H9 (cell line): ENCODE data around the gene MEF2A. TPM values are rescaled to one million over a fixed set of nuclear protein-coding genes. Genes with fewer than 3 reads are reported as not detected.

ENCODE experiments used
- DNase-seq: peaks from one replicate; pipeline ENCODE4 v3.0.0-alpha.2; 2017
- H2AFZ ChIP-seq: one replicate; pipeline ENCODE4 v1.6.1; 2013; ENCODE audit warnings: mild to moderate bottlenecking, low read length, control low read depth, moderate library complexity
- H2AK5ac ChIP-seq: 2 replicates; pipeline ENCODE4 v1.6.1; 2013; ENCODE audit warnings: low read length, control low read depth, mixed read lengths; ENCODE audit not compliant: insufficient read length
- H2BK120ac ChIP-seq: one replicate; pipeline ENCODE4 v1.6.1; 2013; ENCODE audit warnings: low read depth, mild to moderate bottlenecking, low read length, control low read depth, inconsistent platforms; ENCODE audit not compliant: poor library complexity, severe bottlenecking
- H2BK12ac ChIP-seq: 2 replicates; pipeline ENCODE4 v1.6.1; 2013; ENCODE audit warnings: low read length, control low read depth, mixed read lengths, low read depth; ENCODE audit not compliant: insufficient read length
- H2BK15ac ChIP-seq: 2 replicates; pipeline ENCODE4 v1.6.1; 2013; ENCODE audit warnings: low read depth, low read length, control low read depth
- H2BK20ac ChIP-seq: one replicate; pipeline ENCODE4 v1.6.1; 2013; ENCODE audit warnings: low read depth, mild to moderate bottlenecking, low read length, control low read depth, inconsistent platforms; ENCODE audit not compliant: poor library complexity, severe bottlenecking
- H2BK5ac ChIP-seq: 2 replicates; pipeline ENCODE4 v1.6.1; 2013; ENCODE audit warnings: low read length, control low read depth, mixed read lengths; ENCODE audit not compliant: insufficient read length
- H3K14ac ChIP-seq: 2 replicates; pipeline ENCODE4 v1.6.1; 2013; ENCODE audit warnings: low read length, control low read depth; ENCODE audit not compliant: insufficient read depth
- H3K18ac ChIP-seq: 2 replicates; pipeline ENCODE4 v1.6.1; 2013; ENCODE audit warnings: low read depth, mild to moderate bottlenecking, mixed read lengths, low read length, control low read depth; ENCODE audit not compliant: insufficient read length
- H3K23ac ChIP-seq: 2 replicates; pipeline ENCODE4 v1.6.1; 2013; ENCODE audit warnings: low read length, control low read depth, mixed read lengths, low read depth; ENCODE audit not compliant: insufficient read length
- H3K23me2 ChIP-seq: 2 replicates; pipeline ENCODE4 v1.6.1; 2013; ENCODE audit warnings: low read depth, mild to moderate bottlenecking, mixed read lengths, low read length, control low read depth; ENCODE audit not compliant: insufficient read length, poor library complexity, severe bottlenecking
- H3K27ac ChIP-seq: 2 replicates; pipeline ENCODE4 v1.5.1; 2013; ENCODE audit warnings: low read length, control low read depth, mixed read lengths, low read depth; ENCODE audit not compliant: insufficient read length
- H3K27me3 ChIP-seq: 2 replicates; pipeline ENCODE4 v1.6.1; 2013; ENCODE audit warnings: low read length, control low read depth, inconsistent platforms; ENCODE audit not compliant: insufficient read depth
- H3K4ac ChIP-seq: 2 replicates; pipeline ENCODE4 v1.6.1; 2013; ENCODE audit warnings: low read depth, mild to moderate bottlenecking, control low read depth, inconsistent platforms, low read length, moderate library complexity
- H3K4me1 ChIP-seq: 2 replicates; pipeline ENCODE4 v1.6.1; 2013; ENCODE audit warnings: low read length, control low read depth, inconsistent platforms; ENCODE audit not compliant: insufficient read depth
- H3K4me2 ChIP-seq: 2 replicates; pipeline ENCODE4 v1.6.1; 2013; ENCODE audit warnings: low read length, control low read depth, mixed read lengths; ENCODE audit not compliant: insufficient read length, insufficient read depth
- H3K56ac ChIP-seq: 2 replicates; pipeline ENCODE4 v1.6.1; 2013; ENCODE audit warnings: low read depth, mild to moderate bottlenecking, mixed read lengths, low read length, control low read depth; ENCODE audit not compliant: insufficient read length
- H3K79me1 ChIP-seq: 2 replicates; pipeline ENCODE4 v1.6.1; 2013; ENCODE audit warnings: low read depth, mild to moderate bottlenecking, moderate library complexity, low read length, control low read depth, inconsistent platforms; ENCODE audit not compliant: insufficient read depth, poor library complexity, severe bottlenecking
- H3K79me2 ChIP-seq: 2 replicates; pipeline ENCODE4 v1.6.1; 2013; ENCODE audit warnings: low read length, control low read depth, inconsistent platforms; ENCODE audit not compliant: insufficient read depth
- H3K9ac ChIP-seq: 2 replicates; pipeline ENCODE4 v1.6.1; 2013; ENCODE audit warnings: low read length, control low read depth, mixed read lengths; ENCODE audit not compliant: insufficient read length; ENCODE audit errors: extremely low read depth
- H3K9me3 ChIP-seq: one replicate; pipeline ENCODE4 v1.6.1; 2013; ENCODE audit warnings: low read depth, low read length, inconsistent platforms; ENCODE audit not compliant: control insufficient read depth
- H3T11ph ChIP-seq: one replicate; pipeline ENCODE4 v1.6.1; 2013; ENCODE audit warnings: mild to moderate bottlenecking, low read length, control low read depth, inconsistent platforms
- H4K20me1 ChIP-seq: one replicate; pipeline ENCODE4 v1.6.1; 2013; ENCODE audit not compliant: control insufficient read depth, insufficient read length, insufficient read depth
- H4K5ac ChIP-seq: 2 replicates; pipeline ENCODE4 v1.6.1; 2013; ENCODE audit warnings: low read depth, mild to moderate bottlenecking, mixed read lengths, low read length, control low read depth; ENCODE audit not compliant: insufficient read length
- H4K8ac ChIP-seq: replicated peaks from 2 replicates; pipeline ENCODE4 v1.6.1; 2013; ENCODE audit warnings: low read length, control low read depth, mixed read lengths, low read depth; ENCODE audit not compliant: insufficient read length
- H4K91ac ChIP-seq: 2 replicates; pipeline ENCODE4 v1.6.1; 2013; ENCODE audit warnings: low read depth, mild to moderate bottlenecking, moderate library complexity, mixed read lengths, low read length, control low read depth; ENCODE audit not compliant: insufficient read length
- H3K27ac Mint-ChIP-seq, 3 experiments: 2 replicates in 2 of 3; 3 replicates in 1 of 3; pipeline ENCODE4 v1.8.0; 2020 to 2021; ENCODE audit warnings: mixed read lengths in 3 of 3, mild to moderate bottlenecking in 1 of 3, moderate library complexity in 1 of 3
- H3K27me3 Mint-ChIP-seq: 2 replicates; pipeline ENCODE4 v1.8.0; 2021; ENCODE audit warnings: low read depth, mild to moderate bottlenecking, moderate library complexity, mixed read lengths
- H3K36me3 Mint-ChIP-seq, 3 experiments: 2 replicates in 2 of 3; 3 replicates in 1 of 3; pipeline ENCODE4 v1.8.0; 2020 to 2021; ENCODE audit warnings: low read depth in 3 of 3, mixed read lengths in 3 of 3; ENCODE audit not compliant: insufficient read depth in 1 of 3
- H3K4me1 Mint-ChIP-seq, 2 experiments: 2 replicates each; pipeline ENCODE4 v1.8.0; 2020; ENCODE audit warnings: mixed read lengths in 2 of 2
- H3K4me3 Mint-ChIP-seq, 2 experiments: 2 replicates in 1 of 2; 3 replicates in 1 of 2; pipeline ENCODE4 v1.8.0; 2020 to 2021; ENCODE audit warnings: mild to moderate bottlenecking in 2 of 2, mixed read lengths in 2 of 2, moderate library complexity in 1 of 2
- H3K9me3 Mint-ChIP-seq, 2 experiments: 2 replicates in 1 of 2; 3 replicates in 1 of 2; pipeline ENCODE4 v1.8.0; 2020; ENCODE audit warnings: mild to moderate bottlenecking in 2 of 2, mixed read lengths in 2 of 2, moderate library complexity in 1 of 2
- WGBS: extraction: QIAGEN DNeasy Blood & Tissue Kit; methylation state at CpG from one replicate; pipeline ENCODE4 v1.1.7; 2013; ENCODE audit warnings: missing lambda C conversion rate, low lambda C conversion rate, mixed read lengths; ENCODE audit not compliant: insufficient read length; ENCODE audit errors: extremely low coverage; 5-methylcytosine and 5-hydroxymethylcytosine counted together
- total RNA-seq: library from RNA; stranded (reverse); gene quantifications from 2 replicates; pipeline ENCODE4 v1.2.1, GENCODE V29; 2021
- TF ChIP-seq, protein P1 (sequence below): fragments of 200-600 bp; sonication (generic); conservative IDR thresholded peaks from 3 replicates; pipeline ENCODE4 v1.8.0; 2021; ENCODE audit warnings: antibody characterized with exemption, mild to moderate bottlenecking

MEF2A gene
- total RNA-seq, 1 experiment from 2014 or later: 20.7 TPM

GRCh38 chr15:99574048-99574447 is 8.3 kb downstream of the MEF2A start:
- Mint-ChIP-seq H3K4me3 (no peak overlapping the region), H3K9me3 (no peaks in the 10 kb centered on the region), H3K4me1 (peaks cover 37 to 44% of the 10 kb centered on the region in 2 experiments), H3K36me3 (peaks cover 2 to 5% (median 4%) of the 10 kb centered on the region in 3 experiments; a peak in 5 of 7 replicates), H3K27me3 (no peaks in the 10 kb centered on the region), H3K27ac (no peak overlapping the region; a peak in 1 of 7 replicates)
- Histone ChIP-seq H2BK120ac (no peak overlapping the region), H3K9ac (no peak overlapping the region), H3K4me1 (peaks cover 9% of the 10 kb centered on the region), H3K4ac (no peak overlapping the region), H3K23ac (no peak overlapping the region), H3K79me2 (peaks cover 17% of the 10 kb centered on the region), H3K56ac (no peak overlapping the region), H3K27ac (no peak overlapping the region), H4K8ac (no peak overlapping the region), H3K14ac (no peak overlapping the region), H4K20me1 (no peaks in the 10 kb centered on the region), H2BK20ac (no peak overlapping the region), H3K27me3 (no peaks in the 10 kb centered on the region), H2BK12ac (no peak overlapping the region), H2BK15ac (no peak overlapping the region), H4K91ac (no peak overlapping the region), H3K23me2 (no peaks in the 10 kb centered on the region), H2BK5ac (no peak overlapping the region), H3K9me3 (no peaks in the 10 kb centered on the region), H2AK5ac (no peak overlapping the region), H4K5ac (no peak overlapping the region), H3K79me1 (peaks cover 6% of the 10 kb centered on the region), H3T11ph (no peak overlapping the region), H3K4me2 (no peak overlapping the region), H3K18ac (no peak overlapping the region), H2AFZ (no peak overlapping the region)
- no CpG with 5 or more reads among the region's 4 CpGs for WGBS
- TF ChIP-seq, protein P1, sequence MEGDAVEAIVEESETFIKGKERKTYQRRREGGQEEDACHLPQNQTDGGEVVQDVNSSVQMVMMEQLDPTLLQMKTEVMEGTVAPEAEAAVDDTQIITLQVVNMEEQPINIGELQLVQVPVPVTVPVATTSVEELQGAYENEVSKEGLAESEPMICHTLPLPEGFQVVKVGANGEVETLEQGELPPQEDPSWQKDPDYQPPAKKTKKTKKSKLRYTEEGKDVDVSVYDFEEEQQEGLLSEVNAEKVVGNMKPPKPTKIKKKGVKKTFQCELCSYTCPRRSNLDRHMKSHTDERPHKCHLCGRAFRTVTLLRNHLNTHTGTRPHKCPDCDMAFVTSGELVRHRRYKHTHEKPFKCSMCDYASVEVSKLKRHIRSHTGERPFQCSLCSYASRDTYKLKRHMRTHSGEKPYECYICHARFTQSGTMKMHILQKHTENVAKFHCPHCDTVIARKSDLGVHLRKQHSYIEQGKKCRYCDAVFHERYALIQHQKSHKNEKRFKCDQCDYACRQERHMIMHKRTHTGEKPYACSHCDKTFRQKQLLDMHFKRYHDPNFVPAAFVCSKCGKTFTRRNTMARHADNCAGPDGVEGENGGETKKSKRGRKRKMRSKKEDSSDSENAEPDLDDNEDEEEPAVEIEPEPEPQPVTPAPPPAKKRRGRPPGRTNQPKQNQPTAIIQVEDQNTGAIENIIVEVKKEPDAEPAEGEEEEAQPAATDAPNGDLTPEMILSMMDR: no peak
- DNase-seq: no peak
